Mammary epithelial cell (primary cell): ENCODE measurements around the gene SEMA3D.

Experiments
- EZH2 ChIP-seq: IDR thresholded peaks from 2 replicates; pipeline ENCODE4 v1.6.1; 2012; ENCODE audit warnings: low read length, inconsistent platforms, borderline replicate concordance
- TF ChIP-seq, protein P1 (sequence below), 2 donors: IDR thresholded peaks in 1 of 2; conservative IDR thresholded peaks in 1 of 2; 2 replicates each; pipeline ENCODE4 v1.5.1; 2011 to 2012; ENCODE audit warnings: inconsistent platforms in 2 of 2, low read length in 2 of 2, mild to moderate bottlenecking in 2 of 2, control low read depth in 1 of 2, low read depth in 1 of 2; ENCODE audit not compliant: insufficient read depth in 1 of 2; ENCODE audit errors: extremely low read depth in 1 of 2

DNA sequence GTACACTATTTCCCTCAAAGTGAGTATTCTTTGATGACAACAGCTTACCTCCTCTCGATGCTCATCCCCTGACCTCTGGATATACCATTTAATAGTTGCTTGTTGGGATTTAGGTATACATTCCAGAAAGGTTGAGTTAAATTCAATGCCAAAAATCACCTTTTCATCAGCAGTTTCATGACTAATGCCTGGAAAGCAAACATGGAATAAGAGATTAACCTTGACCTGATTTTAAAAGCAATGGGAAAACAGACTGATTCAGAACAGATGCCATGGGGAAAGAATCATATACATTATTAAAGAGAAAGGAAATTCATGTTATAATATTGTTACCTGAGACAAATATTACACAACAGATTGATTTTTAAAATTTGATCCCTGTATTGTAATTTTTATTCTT lies 180.1 kb downstream of the SEMA3D start:
- no peak for TF ChIP-seq EZH2
- TF ChIP-seq, protein P1, sequence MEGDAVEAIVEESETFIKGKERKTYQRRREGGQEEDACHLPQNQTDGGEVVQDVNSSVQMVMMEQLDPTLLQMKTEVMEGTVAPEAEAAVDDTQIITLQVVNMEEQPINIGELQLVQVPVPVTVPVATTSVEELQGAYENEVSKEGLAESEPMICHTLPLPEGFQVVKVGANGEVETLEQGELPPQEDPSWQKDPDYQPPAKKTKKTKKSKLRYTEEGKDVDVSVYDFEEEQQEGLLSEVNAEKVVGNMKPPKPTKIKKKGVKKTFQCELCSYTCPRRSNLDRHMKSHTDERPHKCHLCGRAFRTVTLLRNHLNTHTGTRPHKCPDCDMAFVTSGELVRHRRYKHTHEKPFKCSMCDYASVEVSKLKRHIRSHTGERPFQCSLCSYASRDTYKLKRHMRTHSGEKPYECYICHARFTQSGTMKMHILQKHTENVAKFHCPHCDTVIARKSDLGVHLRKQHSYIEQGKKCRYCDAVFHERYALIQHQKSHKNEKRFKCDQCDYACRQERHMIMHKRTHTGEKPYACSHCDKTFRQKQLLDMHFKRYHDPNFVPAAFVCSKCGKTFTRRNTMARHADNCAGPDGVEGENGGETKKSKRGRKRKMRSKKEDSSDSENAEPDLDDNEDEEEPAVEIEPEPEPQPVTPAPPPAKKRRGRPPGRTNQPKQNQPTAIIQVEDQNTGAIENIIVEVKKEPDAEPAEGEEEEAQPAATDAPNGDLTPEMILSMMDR (conservative IDR thresholded peaks at IDR 0.05 in 1 of 2, IDR thresholded peaks at IDR 0.05 in 1 of 2; ENCODE audit: extremely low read depth in 1 of 2, insufficient read depth in 1 of 2, low read depth in 1 of 2, low read length in 2 of 2): no peak
